ENCODE data around the gene DMRTC2. TPM values are rescaled to one million over a fixed set of nuclear protein-coding genes. Genes with fewer than 3 reads are reported as not detected.
A peak's percentile ranks its signal among the peaks of the same experiment; 100 is the strongest.

DMRTC2 gene
- polyA plus RNA-seq, 1 donor (not counting 4 experiments of a cell fraction or from before 2014, with no cell fraction given) = not detected

- Histone ChIP-seq H3K27ac (ENCODE audit: control insufficient read depth, insufficient read depth, low read length) (peak within 1 kb of the TSS; percentile 94), H3K9me1 (ENCODE audit: control insufficient read depth, extremely low read depth, insufficient read depth, low read length) (peaks cover 2% of the 10 kb centered on the region), H3K27me3 (ENCODE audit: control insufficient read depth, extremely low read depth, insufficient read depth, low read length) (no peaks in the 10 kb centered on the region), H2AFZ (ENCODE audit: control insufficient read depth, low read length) (peak within 1 kb of the TSS; percentile 93), H3K9ac (ENCODE audit: control insufficient read depth, extremely low read depth, insufficient read depth, low read length) (peak within 1 kb of the TSS; percentile 99), H3K36me3 (ENCODE audit: control insufficient read depth in 2 of 2, extremely low read depth in 1 of 2, insufficient read depth in 2 of 2, low read length in 2 of 2) (peaks cover 30 to 41% of the 10 kb centered on the region in 2 experiments), H3K4me2 (ENCODE audit: control insufficient read depth, extremely low read depth, insufficient read depth, low read depth, low read length) (peak within 1 kb of the TSS; percentile 100), H4K20me1 (ENCODE audit: control insufficient read depth, extremely low read depth, insufficient read depth, low read length) (peaks cover 25% of the 10 kb centered on the region), H3K9me3 (ENCODE audit: control insufficient read depth, low read depth, low read length) (no peaks in the 10 kb centered on the region), H3K4me3 (ENCODE audit: control insufficient read depth in 2 of 3, extremely low read depth in 1 of 3, insufficient read depth in 2 of 3, low read depth in 1 of 3, low read length in 3 of 3) (peak within 1 kb of the TSS; percentile 93 to 99 (median 97)), H3K79me2 (ENCODE audit: control insufficient read depth, insufficient read depth, low read length) (peaks cover 47% of the 10 kb centered on the region), H3K4me1 (ENCODE audit: control insufficient read depth, extremely low read depth, insufficient read depth, low read length) (peaks cover 28% of the 10 kb centered on the region)
- DNase-seq (ENCODE audit: low read depth, low spot score) = peak; percentile 93
- FAIRE-seq = peak; percentile 77
- dilution Hi-C loops (cut with MboI; ENCODE audit: extremely low pct_ligation_motif_present, low sequenced_read_pairs) = no loop called here
- TF ChIP-seq CTCF (optimal IDR thresholded peaks at IDR 0.05 in 1 of 3, IDR thresholded peaks at IDR 0.05 in 1 of 3, conservative IDR thresholded peaks at IDR 0.05 in 1 of 3; ENCODE audit: extremely low read depth in 1 of 3, insufficient read depth in 2 of 3, low read length in 3 of 3) = peak in 1 of 3 experiments; percentile 60
- TF ChIP-seq EZH2 (IDR thresholded peaks at IDR 0.05; ENCODE audit: low read length) = no peak
Observed at GRCh38 chr19:41859618-41860418, 15.0 kb downstream of the DMRTC2 start, which contains the start of gene RPS19. TSS of gene RPS19 (plus strand) at chr19:41860255. CDS start at chr19:41860775, 520 bp downstream.

GRCh38 chr19:41860419-41861115, 15.7 kb downstream of the DMRTC2 start:
- dilution Hi-C loops (cut with MboI; ENCODE audit: extremely low pct_ligation_motif_present, low sequenced_read_pairs) = no loop called here
- Histone ChIP-seq H3K4me3 (ENCODE audit: control insufficient read depth in 2 of 3, extremely low read depth in 1 of 3, insufficient read depth in 2 of 3, low read depth in 1 of 3, low read length in 3 of 3) (peak overlapping the region; percentile 93 to 99 (median 97)), H3K27me3 (ENCODE audit: control insufficient read depth, extremely low read depth, insufficient read depth, low read length) (no peaks in the 10 kb centered on the region), H3K79me2 (ENCODE audit: control insufficient read depth, insufficient read depth, low read length) (peaks cover 54% of the 10 kb centered on the region), H2AFZ (ENCODE audit: control insufficient read depth, low read length) (no peak overlapping the region), H3K4me2 (ENCODE audit: control insufficient read depth, extremely low read depth, insufficient read depth, low read depth, low read length) (peak overlapping the region; percentile 100), H3K9me3 (ENCODE audit: control insufficient read depth, low read depth, low read length) (no peaks in the 10 kb centered on the region), H3K36me3 (ENCODE audit: control insufficient read depth in 2 of 2, extremely low read depth in 1 of 2, insufficient read depth in 2 of 2, low read length in 2 of 2) (peaks cover 33 to 48% of the 10 kb centered on the region in 2 experiments), H3K9ac (ENCODE audit: control insufficient read depth, extremely low read depth, insufficient read depth, low read length) (peak overlapping the region; percentile 99), H3K27ac (ENCODE audit: control insufficient read depth, insufficient read depth, low read length) (peak overlapping the region; percentile 94), H3K4me1 (ENCODE audit: control insufficient read depth, extremely low read depth, insufficient read depth, low read length) (peaks cover 28% of the 10 kb centered on the region), H4K20me1 (ENCODE audit: control insufficient read depth, extremely low read depth, insufficient read depth, low read length) (peaks cover 30% of the 10 kb centered on the region), H3K9me1 (ENCODE audit: control insufficient read depth, extremely low read depth, insufficient read depth, low read length) (peaks cover 4% of the 10 kb centered on the region)
- DNase-seq (ENCODE audit: low read depth, low spot score) (no peak), FAIRE-seq (no peak)
- TF ChIP-seq EZH2 (IDR thresholded peaks at IDR 0.05; ENCODE audit: low read length) (no peak), CTCF (optimal IDR thresholded peaks at IDR 0.05 in 1 of 3, IDR thresholded peaks at IDR 0.05 in 1 of 3, conservative IDR thresholded peaks at IDR 0.05 in 1 of 3; ENCODE audit: extremely low read depth in 1 of 3, insufficient read depth in 2 of 3, low read length in 3 of 3) (no peak)

Data from keratinocyte (primary cell).